ENCODE measurements around the gene MRPL30.

The MRPL30 gene

DNA sequence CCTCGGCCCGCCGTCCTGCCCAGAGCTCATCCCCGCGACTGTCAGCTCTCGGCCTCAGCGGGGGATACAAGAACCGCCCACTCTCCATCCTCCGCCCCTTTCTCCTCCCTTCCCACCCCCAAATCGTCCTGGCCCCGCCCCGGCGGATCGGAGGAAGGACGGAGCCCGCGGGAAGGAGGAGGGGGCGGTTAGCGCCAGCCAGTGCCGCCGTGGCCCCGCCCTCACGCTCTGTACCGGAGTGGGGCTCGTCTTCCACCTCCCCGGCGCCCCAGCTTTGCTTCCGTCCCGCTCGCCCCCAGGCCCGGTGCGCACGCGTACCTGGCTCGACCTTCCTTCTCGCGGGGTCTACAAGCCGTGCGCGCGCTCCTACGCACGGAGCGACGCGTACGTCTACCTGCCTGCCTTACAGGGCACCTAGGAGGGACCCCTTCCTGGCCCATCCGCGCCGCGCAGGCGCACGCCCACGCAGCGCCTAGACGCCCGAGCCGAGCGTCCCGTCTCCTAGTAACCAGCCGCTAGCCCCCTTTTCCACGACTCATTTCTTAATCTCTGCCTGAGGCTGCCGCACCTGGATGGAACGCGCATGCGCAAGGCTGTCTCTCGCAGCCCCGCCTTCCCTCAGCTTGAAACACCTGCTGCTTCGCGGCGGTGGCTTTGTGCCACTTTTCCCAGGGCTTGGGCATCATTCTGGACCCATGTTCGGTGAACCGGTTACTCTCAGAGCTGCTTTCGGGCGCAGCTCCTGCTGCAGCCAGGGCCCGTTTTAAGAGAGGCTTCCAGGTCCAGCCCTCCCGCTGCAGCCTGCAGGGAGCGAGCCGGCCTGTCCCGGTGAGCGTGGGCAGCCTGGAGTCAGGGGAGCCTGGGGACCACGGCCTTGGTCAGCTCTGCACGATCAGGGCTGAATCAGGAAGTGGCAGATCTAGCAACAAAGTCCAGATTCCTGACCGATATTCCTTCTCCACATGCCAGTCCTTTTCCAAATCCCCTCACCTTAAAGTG, 39.6 kb upstream of the MRPL30 start, which contains the start of gene C2orf15:
Gene C2orf15 (plus strand): TSS at position 598 of the 999 bp plus-strand sequence. CDS start 8,852 bp downstream, outside the sequence.
- no peak within 1 kb of the TSS for H2BK120ac ChIP-seq (ENCODE audit: low read depth, low read length)
- peak within 1 kb of the TSS; percentile 66 for H3K4me2 ChIP-seq (ENCODE audit: low read length)
- no peak within 1 kb of the TSS for H2AK5ac ChIP-seq (ENCODE audit: low read length)
- peak within 1 kb of the TSS; percentile 70 for H3K4me3 ChIP-seq (ENCODE audit: low read length)
- peak within 1 kb of the TSS; percentile 78 for H3K9ac ChIP-seq (ENCODE audit: low read length)
- peak within 1 kb of the TSS; percentile 45 for H3K27ac ChIP-seq (ENCODE audit: low read depth, low read length)
- peak within 1 kb of the TSS; percentile 90 for H3K56ac ChIP-seq (ENCODE audit: low read length)
- no peak within 1 kb of the TSS for H3K18ac ChIP-seq (ENCODE audit: low read length)
- no peak within 1 kb of the TSS for H2BK5ac ChIP-seq (ENCODE audit: low read length)
- no peaks in the 10 kb centered on the region for H3K36me3 ChIP-seq (ENCODE audit: control insufficient read depth, insufficient read depth, low read length)
- peak; percentile 96 for DNase-seq
- no peak within 1 kb of the TSS for H2BK15ac ChIP-seq (replicated peaks; ENCODE audit: low read depth)
- no peak within 1 kb of the TSS for H3K4ac ChIP-seq (ENCODE audit: low read depth, low read length)
- no peak within 1 kb of the TSS for H4K8ac ChIP-seq (ENCODE audit: low read depth, low read length)
- no peaks in the 10 kb centered on the region for H3K79me2 ChIP-seq (ENCODE audit: control insufficient read depth, insufficient read depth, low read length)
- H3K27me3 ChIP-seq (ENCODE audit: insufficient read depth, low read length, poor library complexity), result no peaks in the 10 kb centered on the region
- no peak within 1 kb of the TSS for H3K23ac ChIP-seq (ENCODE audit: low read length)
- H3K79me1 ChIP-seq (ENCODE audit: low read length), result no peaks in the 10 kb centered on the region
- no CpG with 5 or more reads among the region's 84 CpGs for WGBS (ENCODE audit: extremely low coverage, insufficient coverage, low lambda C conversion rate)
- H4K5ac ChIP-seq (ENCODE audit: low read length), result no peak within 1 kb of the TSS
- no peaks in the 10 kb centered on the region for H3K4me1 ChIP-seq (ENCODE audit: control insufficient read depth, low read depth, low read length)

DNA sequence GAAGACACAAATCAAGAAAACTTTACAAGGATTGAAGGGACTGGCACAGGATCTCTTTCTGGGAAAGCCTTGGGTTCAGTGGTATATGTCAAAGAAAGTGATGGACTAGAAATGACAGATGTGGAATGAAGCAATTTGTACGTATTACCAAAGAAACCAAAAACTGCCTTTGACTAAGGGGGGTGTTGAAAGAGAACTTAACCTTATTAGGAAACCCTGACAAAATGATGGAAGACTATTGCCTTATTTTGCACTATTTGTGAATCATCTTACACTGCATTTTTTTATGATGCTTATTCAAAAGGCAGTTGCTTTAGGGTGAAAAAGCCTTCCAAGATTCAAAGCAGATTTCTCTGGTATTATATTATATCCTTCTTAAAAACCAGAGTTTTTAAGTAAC, 30.3 kb upstream of the MRPL30 start:
- H4K8ac ChIP-seq (ENCODE audit: low read depth, low read length), result no peak overlapping the region
- H3K4ac ChIP-seq (ENCODE audit: low read depth, low read length), result no peak overlapping the region
- H3K27me3 ChIP-seq (ENCODE audit: insufficient read depth, low read length, poor library complexity), result no peaks in the 10 kb centered on the region
- no peak overlapping the region for H2AK5ac ChIP-seq (ENCODE audit: low read length)
- no peak overlapping the region for H3K4me2 ChIP-seq (ENCODE audit: low read length)
- H3K18ac ChIP-seq (ENCODE audit: low read length), result no peak overlapping the region
- no peak overlapping the region for H3K4me3 ChIP-seq (ENCODE audit: low read length)
- no CpG with 5 or more reads among the region's 1 CpG for WGBS (ENCODE audit: extremely low coverage, insufficient coverage, low lambda C conversion rate)
- no peak overlapping the region for H4K5ac ChIP-seq (ENCODE audit: low read length)
- no peak overlapping the region for H3K27ac ChIP-seq (ENCODE audit: low read depth, low read length)
- no peak overlapping the region for H3K56ac ChIP-seq (ENCODE audit: low read length)
- no peak for DNase-seq
- no peak overlapping the region for H2BK5ac ChIP-seq (ENCODE audit: low read length)
- H3K4me1 ChIP-seq (ENCODE audit: control insufficient read depth, low read depth, low read length), result peaks cover 2% of the 10 kb centered on the region
- no peak overlapping the region for H3K23ac ChIP-seq (ENCODE audit: low read length)
- H2BK15ac ChIP-seq (replicated peaks; ENCODE audit: low read depth), result no peak overlapping the region
- no peaks in the 10 kb centered on the region for H3K36me3 ChIP-seq (ENCODE audit: control insufficient read depth, insufficient read depth, low read length)
- no peak overlapping the region for H2BK120ac ChIP-seq (ENCODE audit: low read depth, low read length)
- H3K79me2 ChIP-seq (ENCODE audit: control insufficient read depth, insufficient read depth, low read length), result no peaks in the 10 kb centered on the region
- H3K9ac ChIP-seq (ENCODE audit: low read length), result no peak overlapping the region
- H3K79me1 ChIP-seq (ENCODE audit: low read length), result no peaks in the 10 kb centered on the region

DNA sequence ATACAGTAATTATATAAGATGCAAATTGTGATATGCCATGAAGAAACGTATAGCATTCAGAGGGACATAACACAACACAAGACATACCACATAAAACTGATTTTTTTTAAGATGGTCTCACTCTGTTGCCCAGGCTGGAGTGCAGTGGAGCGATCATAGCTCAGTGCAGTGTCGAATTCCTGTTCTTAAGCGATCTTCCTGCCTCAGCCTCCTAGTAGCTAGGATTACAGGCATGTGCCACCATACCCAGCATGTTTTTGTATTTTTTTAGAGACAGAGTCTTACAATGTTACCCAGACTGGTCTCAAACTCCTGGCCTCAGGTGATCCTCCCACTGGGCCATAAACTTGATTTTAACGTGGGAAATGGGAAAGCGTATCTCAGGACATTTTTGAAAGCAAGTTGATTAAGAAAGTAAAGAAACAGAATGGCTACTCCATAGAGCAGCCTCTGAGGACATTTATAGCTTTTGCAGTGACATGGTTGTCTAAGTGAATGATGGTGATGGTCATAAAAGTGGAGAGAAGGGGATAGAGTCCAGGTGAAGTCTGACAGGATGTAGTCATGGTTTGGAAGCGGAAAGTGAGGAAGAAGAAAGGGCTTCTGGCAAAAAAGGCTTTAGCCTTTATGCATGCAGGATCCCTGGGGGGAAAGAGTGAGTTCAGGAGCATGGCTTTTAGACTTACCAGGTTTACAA, 28.6 kb upstream of the MRPL30 start:
- Histone ChIP-seq H2BK15ac (replicated peaks; ENCODE audit: low read depth) (no peak overlapping the region), H3K9ac (ENCODE audit: low read length) (no peak overlapping the region), H4K8ac (ENCODE audit: low read depth, low read length) (no peak overlapping the region), H3K36me3 (ENCODE audit: control insufficient read depth, insufficient read depth, low read length) (no peaks in the 10 kb centered on the region), H2AK5ac (ENCODE audit: low read length) (no peak overlapping the region), H3K23ac (ENCODE audit: low read length) (no peak overlapping the region), H4K5ac (ENCODE audit: low read length) (no peak overlapping the region), H3K56ac (ENCODE audit: low read length) (no peak overlapping the region), H3K4me3 (ENCODE audit: low read length) (no peak overlapping the region), H3K79me1 (ENCODE audit: low read length) (peaks cover 3% of the 10 kb centered on the region), H3K27ac (ENCODE audit: low read depth, low read length) (no peak overlapping the region), H2BK5ac (ENCODE audit: low read length) (no peak overlapping the region), H3K4me1 (ENCODE audit: control insufficient read depth, low read depth, low read length) (peaks cover 5% of the 10 kb centered on the region), H3K27me3 (ENCODE audit: insufficient read depth, low read length, poor library complexity) (no peaks in the 10 kb centered on the region), H2BK120ac (ENCODE audit: low read depth, low read length) (no peak overlapping the region), H3K4ac (ENCODE audit: low read depth, low read length) (no peak overlapping the region), H3K18ac (ENCODE audit: low read length) (no peak overlapping the region), H3K4me2 (ENCODE audit: low read length) (no peak overlapping the region), H3K79me2 (ENCODE audit: control insufficient read depth, insufficient read depth, low read length) (no peaks in the 10 kb centered on the region)
- no peak for DNase-seq
- no CpG with 5 or more reads among the region's 7 CpGs for WGBS (ENCODE audit: extremely low coverage, insufficient coverage, low lambda C conversion rate)

DNA sequence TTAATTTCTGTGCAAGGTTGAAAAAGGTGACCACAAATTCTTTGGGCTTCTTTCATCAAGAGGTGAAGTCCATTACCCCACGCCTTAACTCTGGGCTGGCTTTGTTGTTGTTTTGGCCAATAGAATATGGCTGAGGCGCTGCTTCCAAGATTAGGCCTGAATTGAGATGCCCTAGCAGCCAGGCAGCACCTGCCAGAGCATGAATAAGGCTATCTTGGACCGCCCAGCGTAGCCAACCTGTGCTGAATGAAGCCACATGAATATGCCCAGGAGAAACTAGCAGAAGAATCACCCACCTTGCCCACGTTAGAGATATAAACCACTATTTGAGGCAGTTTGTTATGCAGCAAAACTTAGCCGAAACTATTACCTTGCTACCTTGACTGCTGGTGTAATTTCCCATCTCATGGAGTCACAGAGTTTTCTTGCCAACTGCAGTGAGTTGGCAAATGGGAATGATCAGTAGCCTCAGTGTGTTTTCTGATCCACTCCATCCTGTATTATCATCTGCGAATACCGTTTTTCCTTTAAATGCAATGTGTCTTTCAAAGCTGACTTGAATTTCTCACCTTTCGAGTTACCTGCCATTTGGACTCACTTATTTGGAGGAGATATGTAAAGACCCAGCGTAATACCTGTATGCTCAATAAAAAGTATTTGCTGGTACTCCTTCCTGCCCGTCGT, 26.9 kb upstream of the MRPL30 start:
- H3K79me1 ChIP-seq (ENCODE audit: low read length), result peaks cover 3% of the 10 kb centered on the region
- H4K5ac ChIP-seq (ENCODE audit: low read length), result no peak overlapping the region
- H3K9ac ChIP-seq (ENCODE audit: low read length), result peak overlapping the region; percentile 77
- DNase-seq, result no peak
- H3K56ac ChIP-seq (ENCODE audit: low read length), result peak overlapping the region; percentile 85
- H2AK5ac ChIP-seq (ENCODE audit: low read length), result no peak overlapping the region
- H3K4me2 ChIP-seq (ENCODE audit: low read length), result peak overlapping the region; percentile 63
- peak overlapping the region; percentile 59 for H3K4me3 ChIP-seq (ENCODE audit: low read length)
- H3K4ac ChIP-seq (ENCODE audit: low read depth, low read length), result no peak overlapping the region
- H3K27me3 ChIP-seq (ENCODE audit: insufficient read depth, low read length, poor library complexity), result no peaks in the 10 kb centered on the region
- no peaks in the 10 kb centered on the region for H3K79me2 ChIP-seq (ENCODE audit: control insufficient read depth, insufficient read depth, low read length)
- no peak overlapping the region for H2BK15ac ChIP-seq (replicated peaks; ENCODE audit: low read depth)
- H3K4me1 ChIP-seq (ENCODE audit: control insufficient read depth, low read depth, low read length), result peaks cover 5% of the 10 kb centered on the region
- no peak overlapping the region for H3K23ac ChIP-seq (ENCODE audit: low read length)
- H4K8ac ChIP-seq (ENCODE audit: low read depth, low read length), result no peak overlapping the region
- no CpG with 5 or more reads among the region's 12 CpGs for WGBS (ENCODE audit: extremely low coverage, insufficient coverage, low lambda C conversion rate)
- no peak overlapping the region for H3K27ac ChIP-seq (ENCODE audit: low read depth, low read length)
- no peaks in the 10 kb centered on the region for H3K36me3 ChIP-seq (ENCODE audit: control insufficient read depth, insufficient read depth, low read length)
- no peak overlapping the region for H2BK5ac ChIP-seq (ENCODE audit: low read length)
- no peak overlapping the region for H2BK120ac ChIP-seq (ENCODE audit: low read depth, low read length)
- no peak overlapping the region for H3K18ac ChIP-seq (ENCODE audit: low read length)

DNA sequence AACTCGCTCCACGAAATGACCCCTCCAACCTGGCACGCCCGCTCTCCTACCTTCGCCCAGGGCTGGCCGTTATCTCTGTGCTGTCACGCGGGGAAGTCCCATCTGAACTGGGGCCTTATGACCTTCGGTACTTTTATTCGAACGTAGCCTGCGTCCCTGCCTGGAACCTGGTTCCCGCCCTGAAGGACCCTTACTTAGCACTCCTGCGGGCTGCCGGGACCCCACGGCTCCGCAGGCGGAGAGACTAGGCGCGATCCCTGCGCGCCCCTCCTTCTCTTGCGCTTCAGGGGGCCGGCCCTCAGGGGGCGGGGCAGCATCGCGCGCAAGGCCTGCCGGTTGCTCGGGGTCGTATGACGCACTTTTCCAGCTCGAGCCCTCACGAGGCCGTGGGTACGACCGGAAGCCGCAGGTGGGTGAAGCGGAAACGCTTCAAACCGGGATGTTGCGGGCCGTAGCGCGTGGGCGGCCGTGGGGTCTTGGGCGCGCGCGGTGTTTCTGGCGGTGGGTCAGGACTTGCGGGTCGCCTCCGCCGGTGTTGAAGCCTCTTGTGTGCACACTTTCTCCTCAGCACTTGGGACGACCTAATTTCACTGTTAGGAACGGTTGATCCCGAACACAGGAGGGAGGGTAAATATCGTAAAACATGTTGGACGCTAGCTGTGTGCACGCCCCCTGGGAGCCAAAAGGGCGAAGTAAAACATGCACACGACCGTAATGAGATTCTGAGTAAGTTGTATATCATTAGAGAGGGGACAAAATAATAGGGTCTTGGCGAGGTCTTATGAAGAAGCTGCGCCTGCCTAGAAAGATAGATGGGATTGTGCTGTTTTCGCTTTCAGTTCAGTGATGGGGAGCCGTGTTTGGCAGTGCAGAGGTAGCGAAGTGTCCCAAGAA, 26.1 kb upstream of the MRPL30 start, which contains the start of the genes LIPT1 and TSGA10:
Gene LIPT1 (plus strand): TSS at position 325 of the 894 bp plus-strand sequence. CDS start 6,991 bp downstream, outside the sequence.
Gene TSGA10 (minus strand): TSS at position 300 of the 894 bp plus-strand sequence. CDS start 45,503 bp downstream, outside the sequence.
- H3K4ac ChIP-seq (ENCODE audit: low read depth, low read length), result peak within 1 kb of the TSS; percentile 94

More for the DNA sequence above, 26.1 kb upstream of the MRPL30 start, which contains the start of the genes LIPT1 and TSGA10:
- H3K56ac ChIP-seq (ENCODE audit: low read length), result peak within 1 kb of the TSS; percentile 85
- H3K23ac ChIP-seq (ENCODE audit: low read length), result no peak within 1 kb of the TSS
- H3K9ac ChIP-seq (ENCODE audit: low read length), result peak within 1 kb of the TSS; percentile 77
- peak within 1 kb of the TSS; percentile 95 for H4K8ac ChIP-seq (ENCODE audit: low read depth, low read length)
- H3K4me2 ChIP-seq (ENCODE audit: low read length), result peak within 1 kb of the TSS; percentile 68
- H3K79me2 ChIP-seq (ENCODE audit: control insufficient read depth, insufficient read depth, low read length), result no peaks in the 10 kb centered on the region
- H3K36me3 ChIP-seq (ENCODE audit: control insufficient read depth, insufficient read depth, low read length), result no peaks in the 10 kb centered on the region
- no peak within 1 kb of the TSS for H2BK5ac ChIP-seq (ENCODE audit: low read length)
- peak within 1 kb of the TSS; percentile 59 for H3K4me3 ChIP-seq (ENCODE audit: low read length)
- no peak within 1 kb of the TSS for H2AK5ac ChIP-seq (ENCODE audit: low read length)
- peak within 1 kb of the TSS; percentile 35 for H3K18ac ChIP-seq (ENCODE audit: low read length)
- peaks cover 3% of the 10 kb centered on the region for H3K79me1 ChIP-seq (ENCODE audit: low read length)
- H2BK15ac ChIP-seq (replicated peaks; ENCODE audit: low read depth), result no peak within 1 kb of the TSS
- WGBS (ENCODE audit: extremely low coverage, insufficient coverage, low lambda C conversion rate), result no CpG with 5 or more reads among the region's 70 CpGs
- DNase-seq, result peak; percentile 90
- no peak within 1 kb of the TSS for H4K5ac ChIP-seq (ENCODE audit: low read length)
- H3K27ac ChIP-seq (ENCODE audit: low read depth, low read length), result no peak within 1 kb of the TSS
- no peak within 1 kb of the TSS for H2BK120ac ChIP-seq (ENCODE audit: low read depth, low read length)
- H3K4me1 ChIP-seq (ENCODE audit: control insufficient read depth, low read depth, low read length), result peaks cover 5% of the 10 kb centered on the region
- no peaks in the 10 kb centered on the region for H3K27me3 ChIP-seq (ENCODE audit: insufficient read depth, low read length, poor library complexity)
